T1000 (cell line): ENCODE data around the gene MCU.
"Not testable (repeated sequence)": the region's sequence is repeated elsewhere in the genome, so short reads cannot be mapped to it uniquely, and the experiment has no call there.

Source experiments
- DNase-seq: peaks from one replicate; lab custom pipeline; 2025; ENCODE audit warnings: mixed read lengths; lab: John Stamatoyannopoulos, UW

MCU gene

GRCh38 chr10:72691863-72692743 lies at the start of gene MCU:
TSS of gene MCU (plus strand) at chr10:72692143. CDS start at chr10:72692152, 9 bp downstream.
- peak; percentile 87 for DNase-seq

DNA sequence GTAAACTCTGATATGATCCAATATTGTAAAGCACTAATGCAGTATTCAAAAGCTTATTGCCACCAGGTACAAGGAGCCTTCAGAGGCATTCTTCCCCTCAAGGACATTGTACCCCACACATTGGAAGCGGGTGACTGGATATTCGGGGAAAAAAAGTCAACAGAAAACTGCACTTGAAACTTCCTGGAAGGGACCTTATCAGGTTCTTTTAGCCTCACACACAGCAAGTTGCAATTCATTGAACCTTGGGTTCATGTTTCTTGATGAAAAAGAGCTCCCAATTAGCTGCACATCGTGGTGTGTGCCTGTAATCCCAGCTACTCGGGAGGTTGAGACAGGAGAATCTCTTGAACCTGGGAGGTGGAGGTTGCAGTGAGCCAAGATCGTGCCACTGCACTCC lies 49.6 kb upstream of the MCU start:
- DNase-seq, result no peak

GRCh38 chr10:72645263-72645858 lies 46.6 kb upstream of the MCU start:
- DNase-seq, result no peak

GRCh38 chr10:72646971-72647370 lies 45.0 kb upstream of the MCU start:
- DNase-seq, result not testable (repeated sequence)

DNA sequence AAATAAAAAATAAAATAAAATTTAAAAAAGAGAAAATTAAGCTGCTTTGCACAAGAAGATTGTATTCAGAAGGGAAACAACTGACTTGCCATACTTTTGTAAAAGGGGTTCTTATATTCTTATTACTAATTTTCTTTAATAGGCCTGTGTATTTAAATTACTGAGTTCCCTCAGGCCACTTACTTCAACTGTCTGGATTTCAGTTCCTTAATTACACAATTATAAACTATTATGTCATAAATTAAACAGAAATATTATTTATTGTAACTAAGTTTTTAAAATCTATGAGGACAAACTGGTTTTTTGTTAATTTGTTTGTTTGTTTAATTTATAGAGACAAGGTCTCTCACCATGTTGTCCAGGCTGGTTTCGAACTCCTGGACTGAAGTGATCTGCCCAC lies 43.6 kb upstream of the MCU start:
- DNase-seq, result no peak

GRCh38 chr10:72649291-72649690 lies 42.7 kb upstream of the MCU start:
- DNase-seq, result no peak

GRCh38 chr10:72653383-72654096 lies 38.4 kb upstream of the MCU start:
- DNase-seq, result no peak

- DNase-seq, result no peak
Observed at GRCh38 chr10:72654720-72655119, 37.2 kb upstream of the MCU start.

DNA sequence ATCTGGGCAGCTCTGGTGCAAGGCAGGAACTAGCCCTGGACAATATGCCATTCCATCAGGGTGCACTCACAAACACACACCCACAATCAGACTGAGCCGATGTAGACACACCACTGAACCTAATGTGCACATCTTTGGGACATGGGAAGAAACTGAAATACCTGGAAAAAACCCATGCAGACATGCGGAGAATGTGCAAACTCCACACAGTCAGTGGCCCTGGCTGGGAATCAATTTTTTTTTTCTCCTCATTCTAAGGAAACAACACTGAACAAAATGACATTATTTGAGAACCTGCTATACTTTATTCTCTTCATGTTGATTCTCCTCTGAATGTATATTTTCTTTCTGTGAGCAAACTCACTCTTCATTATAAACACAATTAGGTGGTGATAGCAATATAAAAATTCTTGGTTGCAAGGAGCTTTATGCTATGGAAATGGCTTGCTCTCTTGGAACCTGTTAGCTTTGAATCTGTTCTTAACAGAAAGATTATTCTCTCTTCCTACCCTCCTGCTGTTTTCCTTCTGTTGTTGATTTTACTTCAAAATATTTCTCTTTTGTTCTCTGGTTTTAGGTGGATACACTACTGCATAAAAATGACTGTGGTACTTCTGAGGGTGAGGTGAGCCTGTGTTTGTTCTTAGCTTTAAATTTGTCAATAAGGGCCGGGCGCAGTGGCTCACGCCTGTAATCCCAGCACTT lies 33.1 kb upstream of the MCU start:
- DNase-seq, result no peak

- no peak for DNase-seq
Observed at GRCh38 chr10:72659694-72660093, 32.2 kb upstream of the MCU start.

DNA sequence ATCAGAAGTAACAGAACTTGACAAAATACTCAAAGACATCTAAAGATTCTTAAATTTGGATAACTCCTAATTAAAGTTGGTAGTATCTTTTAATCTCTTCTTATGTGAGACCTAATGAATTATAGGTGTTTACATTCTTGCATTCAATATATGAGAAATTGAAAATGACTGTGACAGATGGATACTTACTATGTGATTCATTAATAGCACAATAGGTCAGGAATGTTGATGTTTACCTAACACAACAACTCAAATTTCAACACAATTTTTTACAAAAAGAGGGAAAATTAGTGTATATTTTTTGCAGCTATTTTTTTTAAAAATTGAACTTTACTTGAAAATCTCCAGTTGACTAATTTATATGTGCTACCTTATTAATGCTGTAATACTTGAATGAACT lies 31.7 kb upstream of the MCU start:
- no peak for DNase-seq

GRCh38 chr10:72661431-72661830 lies 30.5 kb upstream of the MCU start:
- no peak for DNase-seq

DNA sequence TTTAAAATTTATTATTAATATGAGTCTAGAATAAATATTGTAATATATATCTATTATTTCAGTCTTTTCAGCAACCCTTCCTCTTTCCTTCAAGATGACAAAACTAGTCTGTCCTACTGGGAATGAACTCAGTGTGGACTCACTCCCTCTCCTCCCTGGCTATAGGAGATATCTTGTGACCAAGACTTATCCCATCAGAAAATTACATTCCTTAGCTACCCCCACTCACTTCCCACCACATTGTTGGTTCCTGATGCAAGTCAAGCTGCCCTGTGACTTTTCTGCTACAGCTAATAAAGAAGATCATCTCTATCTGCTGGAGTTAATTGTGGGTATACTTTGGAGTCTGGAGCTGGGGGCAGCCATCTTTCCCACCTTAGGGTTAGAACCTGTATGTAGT lies 28.0 kb upstream of the MCU start:
- no peak for DNase-seq

DNA sequence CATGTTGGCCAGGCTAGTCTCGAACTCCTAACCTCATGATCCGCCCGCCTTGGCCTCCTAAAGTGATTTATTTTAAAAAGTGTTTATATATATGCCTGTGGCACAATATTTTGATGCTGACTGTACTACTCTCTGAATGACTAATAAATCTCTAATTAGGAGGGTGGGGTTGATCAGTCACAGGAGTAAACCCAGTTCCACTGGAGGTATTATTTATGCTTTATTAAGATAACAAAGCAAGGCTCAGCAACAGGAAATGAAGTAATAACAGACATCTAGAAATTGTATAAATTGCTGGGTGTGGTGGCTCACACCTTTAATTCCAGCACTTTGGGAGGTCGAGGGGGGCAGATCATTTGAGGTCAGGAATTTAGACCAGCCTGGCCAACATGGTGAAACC lies 26.0 kb upstream of the MCU start:
- no peak for DNase-seq

GRCh38 chr10:72667207-72667864 lies 24.6 kb upstream of the MCU start:
- DNase-seq, result no peak

DNA sequence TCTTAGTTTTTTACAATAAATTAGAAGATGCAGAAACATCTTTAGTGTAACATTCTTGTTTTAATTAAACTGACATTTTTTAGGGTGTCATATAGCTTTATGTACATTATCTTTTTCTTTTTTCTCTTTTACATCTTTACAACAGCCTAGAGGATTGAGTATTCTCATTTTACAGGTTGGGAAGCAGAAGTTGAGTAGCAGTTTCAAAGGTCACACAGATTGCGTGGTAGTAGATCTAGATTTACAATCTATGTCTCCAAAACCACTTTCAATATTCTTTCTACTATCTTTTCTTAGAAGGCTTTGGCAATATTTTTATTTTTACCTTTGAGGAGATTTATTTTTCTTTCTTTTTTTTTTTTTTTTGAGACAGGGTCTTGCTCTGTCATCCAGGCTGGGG lies 18.7 kb upstream of the MCU start:
- no peak for DNase-seq

DNA sequence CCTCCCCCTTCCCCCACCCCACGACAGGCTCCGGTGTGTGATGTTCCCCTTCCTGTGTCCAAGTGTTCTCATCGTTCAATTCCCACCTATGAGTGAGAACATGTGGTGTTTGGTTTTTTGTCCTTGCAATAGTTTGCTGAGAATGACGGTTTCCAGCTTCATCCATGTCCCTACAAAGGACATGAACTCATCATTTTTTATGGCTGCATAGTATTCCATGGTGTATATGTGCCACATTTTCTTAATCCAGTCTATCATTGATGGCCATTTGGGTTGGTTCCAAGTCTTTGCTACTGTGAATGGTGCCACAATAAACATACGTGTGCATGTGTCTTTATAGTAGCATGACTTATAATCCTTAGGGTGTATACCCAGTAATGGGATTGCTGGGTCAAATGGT lies 17.8 kb upstream of the MCU start:
- DNase-seq, result not testable (repeated sequence)

DNA sequence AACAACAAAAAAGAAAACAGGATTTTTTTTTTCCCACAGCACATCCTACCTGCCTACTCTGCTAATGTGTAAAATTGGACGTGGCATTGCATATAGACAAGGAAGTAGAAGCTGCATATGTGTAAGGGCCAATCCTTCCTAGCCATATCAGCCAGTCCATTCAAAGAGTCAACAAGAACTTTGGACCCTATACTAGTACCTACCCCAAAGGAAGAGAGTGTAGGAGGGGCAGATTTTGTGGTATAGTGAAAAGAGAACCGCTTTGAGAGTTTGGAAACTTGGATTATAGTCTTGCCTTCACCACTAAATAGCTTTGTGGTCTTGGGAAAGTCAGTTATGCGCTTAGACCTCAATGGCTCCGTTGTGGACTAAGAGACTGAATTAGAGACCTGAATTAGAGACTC lies 12.1 kb upstream of the MCU start:
- DNase-seq, result no peak

- DNase-seq, result no peak
Observed at GRCh38 chr10:72682638-72683037, 9.3 kb upstream of the MCU start.

DNA sequence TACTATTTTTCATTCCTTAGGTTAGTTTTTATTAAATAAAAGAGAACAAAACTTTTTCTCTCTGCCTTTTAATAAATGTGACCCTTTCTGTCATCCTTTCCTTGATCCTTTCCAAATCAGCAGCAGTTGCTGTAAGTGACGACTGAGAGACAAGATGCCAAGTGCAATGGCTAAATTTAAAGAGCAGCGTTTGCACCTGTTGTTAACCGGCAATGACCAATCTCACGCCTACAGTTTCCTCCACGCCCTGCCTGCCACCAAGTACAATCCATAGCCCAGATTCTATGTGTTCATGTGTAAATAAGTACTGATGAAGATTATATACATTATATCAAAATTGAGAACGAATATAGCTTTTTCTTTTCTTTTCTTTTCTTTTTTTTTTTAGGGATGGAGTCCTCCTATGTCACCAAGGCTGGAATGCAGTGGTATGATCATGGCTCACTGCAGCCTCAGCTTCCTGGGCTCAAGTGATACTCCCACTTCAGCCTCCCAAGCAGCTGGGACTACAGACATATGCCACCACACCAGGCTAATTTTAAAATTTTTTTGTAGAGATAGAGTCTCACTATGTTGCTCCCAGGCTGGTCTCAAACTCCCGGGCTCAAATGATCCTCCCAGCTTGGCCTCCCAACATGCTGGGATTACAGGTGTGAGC lies 6.5 kb upstream of the MCU start:
- no peak for DNase-seq

- DNase-seq, result not testable (repeated sequence)
Observed at GRCh38 chr10:72686430-72686829, 5.5 kb upstream of the MCU start.
